ENCODE measurements around the gene MAPK10.

The MAPK10 gene

DNA sequence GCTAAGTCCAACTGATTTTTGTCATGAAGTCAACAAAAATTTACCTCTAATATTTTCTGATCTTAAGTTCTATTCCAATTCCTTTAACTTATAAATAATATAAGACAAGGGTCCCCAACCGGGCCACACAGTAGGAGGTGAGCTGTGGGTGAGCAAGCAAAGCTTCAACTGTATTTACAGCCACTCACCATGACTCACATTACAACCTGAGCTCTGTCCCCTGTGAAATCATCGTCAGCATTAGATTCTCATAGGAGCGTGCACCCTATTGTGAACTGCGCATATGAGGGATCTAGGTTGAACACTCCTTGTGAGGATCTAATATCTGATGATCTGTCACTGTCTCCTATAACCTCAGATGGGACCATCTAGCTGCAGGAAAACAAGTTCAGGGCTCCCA, 227.4 kb downstream of the MAPK10 start:
- H3K36me3 ChIP-seq (ENCODE audit: control insufficient read depth, insufficient read depth, low read length) = no peaks in the 10 kb centered on the region
- no peaks in the 10 kb centered on the region for H3K79me2 ChIP-seq
- no peak overlapping the region for H3K9ac ChIP-seq
- no peak overlapping the region for H3K4me3 ChIP-seq (ENCODE audit: low read depth, low read length)
- no peaks in the 10 kb centered on the region for H3K4me1 ChIP-seq
- TF ChIP-seq CTCF (IDR thresholded peaks at IDR 0.05) = no peak
- H3K27ac ChIP-seq = no peak overlapping the region
- no peak overlapping the region for H3K4me2 ChIP-seq (ENCODE audit: low read length)
- no peak overlapping the region for H2AFZ ChIP-seq
- H3K9me3 ChIP-seq (ENCODE audit: control insufficient read depth, low read length) = no peaks in the 10 kb centered on the region
- H3K27me3 ChIP-seq (ENCODE audit: control insufficient read depth, insufficient read depth, low read length) = no peaks in the 10 kb centered on the region

DNA sequence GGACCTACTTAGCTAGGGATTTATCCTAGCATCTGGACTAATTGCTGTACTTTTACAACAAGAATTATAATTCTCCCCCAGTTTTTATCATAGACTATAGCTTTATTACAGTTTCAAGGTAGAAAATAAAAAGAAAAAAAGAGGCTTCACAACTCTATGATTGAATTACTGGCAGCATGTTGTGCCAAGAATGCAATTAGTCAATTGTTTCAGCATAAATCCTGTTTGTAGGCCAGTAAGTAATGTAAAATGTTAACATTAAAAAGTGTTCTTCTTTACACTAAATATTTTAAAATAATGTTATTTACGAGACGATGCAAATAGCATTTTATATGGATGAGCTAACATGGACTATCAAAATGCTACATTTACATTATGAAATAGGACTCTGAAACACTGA, 228.4 kb downstream of the MAPK10 start:
- Histone ChIP-seq H3K4me2 (ENCODE audit: low read length) (no peak overlapping the region), H3K27ac (no peak overlapping the region), H3K9me3 (ENCODE audit: control insufficient read depth, low read length) (no peaks in the 10 kb centered on the region), H3K36me3 (ENCODE audit: control insufficient read depth, insufficient read depth, low read length) (no peaks in the 10 kb centered on the region), H3K4me1 (no peaks in the 10 kb centered on the region), H3K79me2 (no peaks in the 10 kb centered on the region), H2AFZ (no peak overlapping the region), H3K4me3 (ENCODE audit: low read depth, low read length) (no peak overlapping the region), H3K27me3 (ENCODE audit: control insufficient read depth, insufficient read depth, low read length) (no peaks in the 10 kb centered on the region), H3K9ac (no peak overlapping the region)
- no peak for TF ChIP-seq CTCF (IDR thresholded peaks at IDR 0.05)

- Histone ChIP-seq H3K4me2 (ENCODE audit: low read length) (no peak overlapping the region), H3K9me3 (ENCODE audit: control insufficient read depth, low read length) (no peaks in the 10 kb centered on the region), H3K36me3 (ENCODE audit: control insufficient read depth, insufficient read depth, low read length) (no peaks in the 10 kb centered on the region), H3K4me3 (ENCODE audit: low read depth, low read length) (no peak overlapping the region), H3K9ac (no peak overlapping the region), H3K4me1 (no peaks in the 10 kb centered on the region), H3K27ac (no peak overlapping the region), H2AFZ (no peak overlapping the region), H3K27me3 (ENCODE audit: control insufficient read depth, insufficient read depth, low read length) (no peaks in the 10 kb centered on the region), H3K79me2 (no peaks in the 10 kb centered on the region)
- TF ChIP-seq CTCF (IDR thresholded peaks at IDR 0.05) = no peak
These were observed 229.5 kb downstream of the MAPK10 start for GRCh38 chr4:86130160-86130933.

DNA sequence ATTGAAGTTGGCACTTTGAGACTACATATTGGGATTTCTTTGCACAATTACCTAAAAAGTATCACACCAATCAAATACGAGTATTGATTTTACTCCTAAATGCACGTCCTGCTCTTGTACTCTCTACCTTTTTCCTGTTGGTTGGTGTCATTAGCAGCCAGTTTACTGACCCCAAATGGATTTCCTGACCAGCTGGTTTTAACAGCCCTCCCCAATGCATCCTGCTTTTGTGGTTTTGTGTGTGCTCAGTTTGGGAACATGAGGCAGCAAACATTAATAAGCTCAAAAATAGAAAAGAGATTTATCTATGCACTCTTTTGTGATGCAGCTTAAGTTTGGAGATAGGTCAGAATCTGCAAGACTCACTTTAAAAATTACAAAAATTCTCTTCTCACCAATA, 230.3 kb downstream of the MAPK10 start:
- no peaks in the 10 kb centered on the region for H3K79me2 ChIP-seq
- no peak overlapping the region for H3K4me3 ChIP-seq (ENCODE audit: low read depth, low read length)
- no peaks in the 10 kb centered on the region for H3K36me3 ChIP-seq (ENCODE audit: control insufficient read depth, insufficient read depth, low read length)
- H3K27ac ChIP-seq = no peak overlapping the region
- H3K9me3 ChIP-seq (ENCODE audit: control insufficient read depth, low read length) = no peaks in the 10 kb centered on the region
- H3K4me1 ChIP-seq = no peaks in the 10 kb centered on the region
- H2AFZ ChIP-seq = no peak overlapping the region
- no peak for TF ChIP-seq CTCF (IDR thresholded peaks at IDR 0.05)
- no peak overlapping the region for H3K4me2 ChIP-seq (ENCODE audit: low read length)
- H3K27me3 ChIP-seq (ENCODE audit: control insufficient read depth, insufficient read depth, low read length) = no peaks in the 10 kb centered on the region
- H3K9ac ChIP-seq = no peak overlapping the region

- H3K27ac ChIP-seq = no peak overlapping the region
- no peaks in the 10 kb centered on the region for H3K27me3 ChIP-seq (ENCODE audit: control insufficient read depth, insufficient read depth, low read length)
- H3K4me1 ChIP-seq = no peaks in the 10 kb centered on the region
- no peak for TF ChIP-seq CTCF (IDR thresholded peaks at IDR 0.05)
- H3K4me3 ChIP-seq (ENCODE audit: low read depth, low read length) = no peak overlapping the region
- no peaks in the 10 kb centered on the region for H3K79me2 ChIP-seq
- H2AFZ ChIP-seq = no peak overlapping the region
- H3K36me3 ChIP-seq (ENCODE audit: control insufficient read depth, insufficient read depth, low read length) = no peaks in the 10 kb centered on the region
- H3K4me2 ChIP-seq (ENCODE audit: low read length) = no peak overlapping the region
- H3K9ac ChIP-seq = no peak overlapping the region
- no peaks in the 10 kb centered on the region for H3K9me3 ChIP-seq (ENCODE audit: control insufficient read depth, low read length)
These were observed 237.4 kb downstream of the MAPK10 start for GRCh38 chr4:86122404-86122803.
